Endometrial microvascular endothelial cells (primary cell): Measurements from ENCODE around the gene SEC16A. TPM values are rescaled to one million over a fixed set of nuclear protein-coding genes. Genes with fewer than 3 reads are reported as not detected.

Source experiments
- in situ Hi-C: cut with HindIII; loops from 2 replicates; pipeline ENCODE4 v1.10.0; 2017; ENCODE audit warnings: low sequenced_read_pairs, low pct_unique_long_range_greater_than_20kb; ENCODE audit errors: inconsistent ontology term
- total RNA-seq: library from RNA; depleted of rRNA; stranded (reverse); fragments of >200 nt; gene quantifications from one replicate; pipeline ENCODE4 v1.2.3, GENCODE V29; 2015; ENCODE audit errors: inconsistent ontology term

The SEC16A gene
- total RNA-seq, 1 donor from 2014 or later, result 43.3 TPM

DNA sequence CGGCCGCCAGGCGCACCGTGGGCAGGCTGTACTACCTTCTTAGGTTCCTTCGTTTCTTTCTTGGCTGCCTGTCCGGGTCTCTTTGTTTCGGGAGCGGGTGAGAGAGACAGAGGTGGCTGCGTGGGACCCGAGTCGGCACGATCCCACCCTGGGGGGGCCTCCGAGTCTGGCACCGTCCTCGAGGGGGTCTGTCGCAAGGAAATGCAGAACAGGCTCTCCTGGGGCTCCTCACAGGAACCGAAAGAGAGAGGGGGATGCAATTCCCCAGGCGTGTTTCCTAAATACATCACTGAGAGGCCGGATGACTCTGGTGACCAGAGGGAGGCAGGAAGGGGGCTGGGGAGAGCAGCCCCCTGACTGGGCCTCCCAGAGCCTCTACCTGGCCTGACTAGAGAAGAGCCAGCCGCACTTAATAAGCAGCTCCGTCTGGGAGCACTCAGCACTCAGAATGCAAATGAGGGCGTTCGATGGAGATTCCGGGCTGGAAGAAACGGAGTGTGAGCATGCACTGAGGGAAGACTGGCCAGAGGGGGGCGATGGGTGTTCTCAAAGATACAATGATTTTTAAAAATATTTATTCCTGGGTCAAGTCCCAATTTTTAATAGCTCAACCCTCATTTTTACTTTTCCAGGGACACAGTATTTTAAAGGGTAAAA, 31.5 kb downstream of the SEC16A start:
- in situ Hi-C loops, result no loop called here

DNA sequence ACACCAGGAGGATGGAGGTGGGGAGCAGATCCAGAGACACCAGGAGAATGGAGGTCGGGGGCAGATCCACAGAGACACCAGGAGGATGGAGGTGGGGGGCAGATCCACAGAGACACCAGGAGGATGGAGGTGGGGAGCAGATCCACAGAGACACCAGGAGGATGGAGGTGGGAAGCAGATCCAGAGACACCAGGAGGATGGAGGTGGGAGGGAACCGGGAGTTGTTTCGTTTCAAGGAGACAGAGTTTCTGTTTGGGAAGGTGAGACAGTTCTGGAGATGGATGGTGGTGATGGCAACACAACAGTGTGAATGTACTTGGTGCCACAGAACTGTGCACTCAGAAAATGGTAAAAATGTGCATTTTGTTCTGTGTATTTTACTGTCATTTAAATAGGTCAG, 34.2 kb downstream of the SEC16A start:
- in situ Hi-C loops, result no loop called here

DNA sequence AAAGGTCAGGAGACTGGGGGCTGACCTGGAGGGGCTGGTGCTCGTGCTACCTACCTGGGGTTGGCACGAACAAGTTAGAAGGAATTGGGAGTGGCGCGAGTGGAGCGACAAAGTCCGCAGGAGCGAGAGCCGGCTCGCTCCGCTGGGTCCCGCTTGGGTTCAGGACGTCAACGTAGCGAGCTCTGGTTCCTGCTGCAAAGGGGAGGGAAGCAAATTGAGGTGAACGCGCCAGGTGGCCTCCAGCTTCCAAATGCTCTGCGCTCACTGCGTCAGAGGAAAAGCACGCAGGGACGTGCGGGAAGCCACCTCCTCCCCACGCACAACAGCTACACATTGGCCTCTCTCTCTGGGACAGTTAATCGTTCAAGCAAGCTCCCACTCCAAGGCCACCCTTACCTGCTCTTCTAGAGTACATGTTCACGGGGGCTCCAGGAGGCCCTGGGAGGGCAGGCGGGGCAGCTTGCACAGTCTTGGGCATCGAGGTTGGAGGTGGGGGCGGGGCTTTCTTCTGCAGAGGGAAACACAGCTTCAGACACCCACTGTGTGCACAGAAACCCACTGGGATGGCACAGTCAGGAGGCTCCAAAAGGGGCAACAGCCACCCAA, 35.6 kb downstream of the SEC16A start:
- in situ Hi-C loops, result no loop called here

DNA sequence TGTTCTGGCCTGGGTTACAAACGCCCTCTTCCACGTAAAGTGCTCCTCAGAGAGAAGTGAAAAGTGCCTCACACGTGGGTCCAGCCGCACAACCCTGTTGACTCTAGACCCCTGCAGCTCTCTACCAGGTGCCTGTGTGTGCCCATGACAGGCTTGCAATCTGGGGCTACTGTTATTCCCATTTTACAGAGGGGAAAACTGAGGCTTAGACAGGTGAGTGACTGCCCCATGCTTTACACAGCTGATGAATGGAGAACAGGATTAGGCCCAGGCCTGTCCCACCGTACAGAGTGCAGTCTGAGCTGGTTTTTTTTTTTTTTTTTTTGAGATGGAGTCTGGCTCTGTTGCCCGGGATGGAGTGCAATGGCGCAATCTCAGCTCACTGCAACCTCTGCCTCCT, 37.0 kb downstream of the SEC16A start:
- in situ Hi-C loops, result no loop called here

DNA sequence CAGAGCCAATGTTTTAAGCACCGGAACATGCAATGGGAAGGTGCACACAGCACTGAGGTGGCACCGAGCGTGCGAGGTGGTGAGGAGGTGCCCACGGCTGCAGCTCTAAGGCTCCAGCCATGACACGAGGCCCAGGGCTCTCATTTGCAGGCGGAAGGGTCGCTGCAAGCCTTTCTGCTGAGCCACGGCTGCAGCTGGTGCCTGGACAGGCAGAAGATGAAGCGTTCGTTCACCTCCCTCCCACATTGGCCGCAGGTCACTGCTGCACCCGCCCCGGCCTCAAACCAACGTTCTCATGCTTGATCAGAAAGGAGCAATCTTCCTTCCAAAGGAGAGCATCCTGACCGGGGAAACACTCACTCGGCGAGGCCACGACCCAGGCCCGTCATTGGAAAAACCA, 38.7 kb downstream of the SEC16A start:
- in situ Hi-C loops, result no loop called here

DNA sequence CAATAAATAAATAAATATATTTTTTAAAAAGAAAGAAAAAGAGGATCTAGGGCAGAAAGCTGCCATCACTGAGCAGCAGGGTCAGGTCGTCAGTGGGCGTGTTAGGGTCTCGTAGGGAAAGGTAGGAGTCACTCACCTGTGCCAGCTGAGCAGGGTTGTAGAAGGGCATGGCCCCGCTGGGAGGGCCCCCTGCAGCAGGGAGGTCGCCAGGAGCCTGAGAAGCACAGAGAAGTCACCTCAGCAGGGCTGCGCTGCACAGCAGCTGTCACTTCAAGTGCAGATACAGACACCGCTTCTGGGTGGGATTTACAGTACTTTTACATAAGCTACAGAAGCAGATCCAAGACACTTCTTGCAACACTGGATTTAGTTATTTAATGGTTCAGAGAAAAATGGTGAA, 39.2 kb downstream of the SEC16A start:
- in situ Hi-C loops, result no loop called here

DNA sequence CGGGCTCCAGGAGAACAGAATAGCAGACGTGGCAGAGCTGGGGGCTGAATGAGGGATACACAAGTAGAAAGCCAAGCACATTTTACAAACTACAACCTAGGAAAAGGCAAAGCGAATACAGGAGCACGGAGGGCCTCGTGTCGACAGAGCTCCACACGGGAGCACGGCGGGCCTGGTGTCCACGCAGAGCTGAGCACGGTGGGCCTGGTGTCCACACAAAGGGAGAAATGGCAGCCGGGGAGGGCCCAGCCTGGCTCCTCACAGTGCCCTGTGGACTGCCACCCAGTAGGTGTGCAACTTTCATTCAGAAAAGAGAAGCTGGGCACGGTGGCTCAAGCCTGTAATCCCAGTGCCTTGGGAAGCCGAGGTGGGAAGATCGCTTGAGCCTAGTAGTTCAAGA, 39.8 kb downstream of the SEC16A start:
- in situ Hi-C loops, result no loop called here

DNA sequence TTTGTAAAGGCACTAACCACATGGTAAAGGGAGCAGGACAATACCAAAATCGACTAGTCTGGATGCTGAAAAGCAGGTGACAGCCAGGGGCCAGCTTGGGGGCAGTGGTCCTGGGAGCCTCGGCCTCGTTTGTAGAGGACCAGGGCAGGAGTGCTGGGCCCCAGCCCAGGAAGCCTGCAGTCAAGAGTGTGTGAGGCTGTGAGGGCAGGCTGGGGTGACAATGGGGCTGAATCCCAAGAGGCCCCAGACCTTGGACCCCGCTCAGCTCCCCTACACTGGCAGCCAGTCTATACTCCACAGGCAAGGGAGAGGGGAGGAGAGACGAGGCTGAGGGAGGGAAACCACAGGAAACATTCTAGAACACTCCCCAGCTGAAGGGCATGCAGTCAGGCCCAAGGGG, 40.6 kb downstream of the SEC16A start:
- in situ Hi-C loops, result no loop called here

DNA sequence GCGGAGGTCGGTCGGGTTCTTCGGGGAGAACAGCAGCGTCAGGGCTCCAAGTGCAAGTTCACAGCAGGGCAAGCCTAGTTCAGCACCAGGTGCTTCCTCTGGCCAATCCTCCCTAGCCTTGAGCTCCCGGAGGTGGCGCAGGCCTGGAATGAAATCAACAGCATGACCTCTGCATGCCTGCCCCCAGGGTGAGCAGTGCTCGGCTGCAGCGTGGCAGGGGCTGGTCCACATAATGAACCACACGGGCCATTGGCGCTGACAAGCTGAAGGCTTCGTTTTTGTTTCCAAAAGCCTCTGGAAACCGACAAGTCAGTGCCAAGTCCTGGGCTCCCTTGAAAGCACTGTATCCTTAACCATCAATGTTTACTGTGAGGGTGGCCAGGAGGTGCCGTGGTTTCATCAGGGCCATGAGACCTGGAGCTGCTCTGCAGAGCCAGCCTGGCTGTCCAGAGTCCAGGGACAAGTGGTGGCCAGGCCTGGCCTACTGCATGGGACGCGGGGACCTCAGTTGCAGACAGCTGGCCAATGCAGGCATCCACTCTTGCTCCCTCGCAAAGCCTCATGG, 41.1 kb downstream of the SEC16A start:
- in situ Hi-C loops, result no loop called here

DNA sequence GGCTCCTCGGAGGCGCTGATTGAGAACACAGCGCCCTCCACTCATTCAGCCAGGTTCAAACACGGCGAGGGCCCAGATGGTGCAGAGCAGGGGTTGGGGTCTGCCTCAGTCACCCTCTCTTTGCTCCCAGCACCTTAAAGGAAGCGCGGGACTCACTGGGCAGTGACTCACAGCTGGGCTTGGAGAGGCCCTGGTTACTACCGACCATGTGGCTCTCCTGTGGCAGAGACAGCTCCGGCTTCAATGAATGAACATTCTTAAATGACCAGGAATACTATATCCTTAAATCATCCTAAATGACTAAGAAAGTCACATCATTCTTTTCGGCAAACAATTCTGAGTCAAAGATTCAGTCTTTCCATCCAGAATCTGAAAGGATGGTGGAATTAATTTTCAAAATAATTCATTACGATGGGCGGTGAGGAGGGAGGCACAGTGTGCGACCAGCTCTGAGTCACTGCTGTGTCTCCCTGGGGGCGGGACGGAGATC, 41.6 kb downstream of the SEC16A start:
- in situ Hi-C loops, result no loop called here

DNA sequence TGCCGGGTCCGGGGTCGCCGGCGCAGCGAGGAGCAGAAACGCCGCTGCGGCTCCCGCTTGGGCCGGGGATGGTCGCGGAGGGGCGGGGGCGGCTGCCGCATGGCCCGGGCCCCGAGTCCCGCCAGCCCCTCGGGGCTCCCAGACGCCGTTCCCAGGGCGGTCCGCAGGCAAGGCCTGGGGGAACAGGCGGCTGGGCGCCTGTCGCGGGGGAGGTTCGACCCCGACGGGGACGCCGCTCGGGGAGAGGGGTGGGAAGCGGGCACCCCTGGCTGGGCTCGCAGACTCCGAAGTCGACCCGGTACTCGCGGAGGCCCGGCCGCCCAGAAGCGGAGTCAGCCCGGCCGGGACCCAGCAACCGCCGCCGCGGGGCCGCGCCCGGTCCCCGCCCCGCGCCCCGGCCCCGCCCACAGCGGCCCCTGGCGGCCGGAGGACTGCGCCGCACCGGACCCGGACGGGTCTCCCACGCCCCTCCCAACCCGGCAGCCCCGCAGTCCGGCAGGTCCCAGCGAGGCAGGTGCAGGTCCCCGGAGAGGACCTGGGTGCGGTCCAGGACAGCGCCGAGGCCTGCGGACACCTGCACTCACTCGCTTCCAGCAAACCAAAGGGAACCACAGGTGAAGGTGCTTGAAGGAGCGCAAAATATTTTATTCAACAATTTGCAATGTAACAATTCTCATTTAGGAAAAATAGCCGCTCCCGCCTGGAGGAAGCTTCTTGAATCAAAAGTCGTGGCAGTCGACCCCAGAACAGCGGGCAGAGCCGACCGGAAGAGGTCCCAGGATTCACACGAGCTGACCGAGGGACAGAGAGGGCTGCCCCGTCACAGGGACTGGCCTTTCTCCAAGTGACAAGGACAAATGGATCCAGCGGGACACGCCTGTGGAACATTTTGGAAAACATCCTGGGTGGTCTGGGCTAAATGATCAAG, 43.1 kb downstream of the SEC16A start, which contains the start of gene INPP5E:
TSS of gene INPP5E (minus strand) at position 365 of the 928 bp plus-strand sequence. CDS start 426 bp downstream, outside the sequence.
- in situ Hi-C loops, result no loop called here

DNA sequence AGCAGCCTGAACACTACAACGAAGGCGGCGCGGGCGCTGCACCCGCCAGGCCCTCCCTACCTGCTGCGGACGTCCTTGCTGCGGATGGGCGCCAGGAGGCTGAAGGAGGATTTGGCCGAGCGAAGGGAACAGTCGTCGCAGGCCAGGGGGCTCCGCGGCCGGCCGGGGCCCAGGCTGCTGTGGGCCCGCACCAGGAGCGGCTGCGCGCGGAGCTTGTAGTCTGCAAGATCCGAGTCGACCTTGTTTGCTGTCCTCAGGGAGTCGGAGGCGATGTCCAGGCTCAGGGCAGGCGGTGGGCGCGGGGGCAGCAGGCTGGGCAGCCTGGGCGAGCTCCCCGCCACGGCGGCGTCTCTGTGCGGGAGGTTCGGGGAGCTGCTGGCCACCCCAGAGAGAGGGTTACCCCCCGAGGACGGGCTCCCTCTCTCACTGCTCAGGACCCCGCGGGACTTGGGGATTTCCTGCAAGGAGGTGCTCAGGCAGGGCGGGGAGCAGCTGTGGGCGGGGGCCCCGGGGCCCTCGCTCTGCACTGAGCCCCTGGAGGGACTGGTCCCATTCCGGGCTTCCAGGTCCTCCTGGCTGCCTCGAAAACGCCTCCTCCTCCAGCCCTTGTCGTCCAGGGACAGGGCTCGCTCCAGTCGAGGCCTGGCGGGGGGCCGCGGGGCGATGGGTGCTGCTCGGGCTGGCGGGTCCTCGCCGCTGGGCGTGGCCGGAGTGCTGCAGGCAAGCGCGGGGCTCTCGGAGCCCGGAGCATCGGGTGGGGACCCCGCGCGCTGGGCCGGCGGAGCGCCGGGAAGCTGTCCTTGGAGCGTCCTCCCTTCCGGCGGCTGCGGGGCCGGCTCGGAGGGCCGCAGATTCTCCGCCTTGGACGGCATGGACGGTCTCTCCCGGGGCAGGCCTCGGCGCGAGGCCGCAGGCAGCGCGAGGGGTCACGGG, 44.0 kb downstream of the SEC16A start:
- in situ Hi-C loops, result no loop called here

DNA sequence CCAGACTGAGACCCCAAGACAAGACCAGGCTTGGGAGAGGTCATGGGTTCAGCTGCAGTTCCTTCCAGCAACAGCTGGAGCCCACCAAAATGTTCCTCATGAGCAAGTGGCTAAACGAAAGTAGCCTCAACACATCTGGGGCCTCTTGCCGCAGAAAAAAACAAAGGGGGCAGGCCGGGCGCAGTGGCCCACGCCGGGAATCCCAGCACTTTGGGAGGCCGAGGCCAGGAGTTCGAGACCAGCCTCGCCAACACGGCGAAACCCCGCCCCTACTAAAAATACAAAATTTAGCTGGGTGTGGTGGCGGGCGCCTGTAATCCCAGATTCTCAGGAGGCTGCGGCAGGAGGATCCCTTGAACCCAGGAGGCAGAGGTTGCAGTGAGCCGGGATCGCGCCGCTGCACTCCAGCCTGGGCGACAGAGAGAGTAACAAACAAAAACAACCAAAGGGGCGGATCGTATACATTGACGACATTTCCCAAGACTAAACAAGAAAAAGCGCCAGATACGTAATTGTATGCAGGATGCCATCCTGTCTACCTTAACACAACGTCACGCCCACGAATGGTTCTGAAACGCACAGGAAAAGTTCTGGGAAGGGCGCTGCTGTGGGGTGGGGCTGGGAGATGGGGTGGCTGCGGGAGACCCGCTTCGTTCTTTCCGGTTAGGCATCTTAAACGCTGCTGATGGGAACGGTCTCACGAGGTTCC, 44.8 kb downstream of the SEC16A start:
- in situ Hi-C loops, result no loop called here

DNA sequence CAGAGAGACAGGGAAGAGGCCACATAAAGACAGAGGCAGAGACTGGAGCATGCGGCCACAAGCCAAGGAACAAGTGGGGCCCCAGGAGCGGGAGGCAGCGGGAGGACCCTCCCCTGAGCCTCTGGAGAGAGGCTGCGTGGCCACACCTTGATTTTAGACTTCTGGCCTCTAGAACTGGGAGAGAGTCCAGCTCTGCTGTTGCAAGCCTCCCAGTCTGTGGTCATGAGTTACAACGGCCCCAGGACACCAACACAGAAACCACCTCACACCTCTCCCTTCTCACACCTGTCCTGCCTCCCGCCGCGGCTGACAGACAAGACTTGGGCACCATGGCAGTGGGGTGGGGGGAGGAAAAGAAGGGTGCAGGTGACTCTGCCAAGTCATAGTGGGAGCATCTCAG, 45.4 kb downstream of the SEC16A start:
- in situ Hi-C loops, result no loop called here

DNA sequence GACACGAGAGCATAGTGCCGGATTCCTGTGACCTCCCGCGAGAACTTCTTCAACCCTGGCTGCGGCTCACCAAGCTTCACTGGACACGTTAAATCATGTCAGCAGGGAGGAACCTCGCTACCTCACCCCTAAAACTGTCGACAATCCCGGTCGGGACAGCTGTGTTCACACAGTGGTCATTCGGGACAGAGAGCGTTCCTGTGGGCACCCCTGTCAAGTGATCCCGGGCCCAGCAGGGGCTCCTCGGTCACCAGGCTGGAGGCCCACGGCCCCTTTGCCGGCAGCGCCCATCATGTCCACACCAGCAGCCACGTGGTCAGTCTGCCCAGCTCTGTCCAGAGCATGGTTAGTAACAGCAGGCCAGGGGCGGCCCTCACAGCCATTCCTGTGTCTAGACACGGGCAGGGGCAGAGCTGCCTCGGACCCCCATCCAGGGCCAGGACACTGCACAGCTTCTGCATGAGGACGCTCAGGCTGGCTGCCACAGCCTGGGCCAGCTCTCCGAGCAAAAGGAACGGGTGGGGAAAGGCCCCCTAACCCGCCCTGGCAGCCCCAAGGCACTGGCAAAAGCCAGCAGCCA, 46.7 kb downstream of the SEC16A start:
- in situ Hi-C loops, result no loop called here

DNA sequence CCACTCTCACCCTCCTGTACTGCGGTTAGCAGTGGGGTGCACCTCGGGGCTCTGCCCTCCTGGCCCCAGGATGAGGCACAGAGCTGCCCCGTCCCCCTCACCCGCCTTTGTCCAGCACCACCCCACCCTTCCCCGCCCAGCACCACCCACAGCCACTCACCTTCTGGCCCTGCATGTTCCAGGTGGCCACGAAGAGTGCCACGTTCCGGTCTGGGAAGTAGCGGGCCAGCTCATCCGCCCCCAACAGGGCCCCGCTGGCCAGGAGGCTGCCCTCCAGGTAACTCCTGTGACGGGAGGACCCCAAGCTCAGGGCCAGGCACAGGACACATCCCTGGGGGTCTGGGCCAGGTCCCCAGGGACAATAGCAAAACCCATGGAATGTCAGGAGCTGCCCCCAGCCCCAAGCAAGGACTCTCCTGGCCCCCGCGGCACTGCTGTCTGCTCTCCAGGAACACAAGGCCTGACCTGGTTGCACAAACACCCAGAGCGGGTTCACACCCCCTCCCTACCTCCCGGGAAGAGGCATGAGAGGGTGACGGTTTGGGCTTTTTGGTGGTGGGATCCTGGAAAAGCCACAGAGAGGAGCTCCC, 48.2 kb downstream of the SEC16A start:
- in situ Hi-C loops, result no loop called here
